HG02938 (cell line): ENCODE measurements around the gene MYD88.
A peak's percentile ranks its signal among the peaks of the same experiment; 100 is the strongest.
"Not testable (repeated sequence)": the region's sequence is repeated elsewhere in the genome, so short reads cannot be mapped to it uniquely, and the experiment has no call there.

ENCODE experiments used
- ATAC-seq: cut with Tn5 transposase; IDR thresholded peaks from one replicate; pipeline ENCODE4 v1.9.1; 2021; ENCODE audit warnings: mild to moderate bottlenecking, moderate library complexity; ENCODE audit not compliant: unreplicated experiment

MYD88 gene

GRCh38 chr3:38124324-38125122 lies 13.9 kb upstream of the MYD88 start:
- ATAC-seq: no peak

GRCh38 chr3:38125305-38126120 lies 12.9 kb upstream of the MYD88 start:
- no peak for ATAC-seq

- ATAC-seq: no peak
Measured at GRCh38 chr3:38126121-38126892, 12.2 kb upstream of the MYD88 start.

GRCh38 chr3:38127611-38128302 lies 10.7 kb upstream of the MYD88 start:
- no peak for ATAC-seq

GRCh38 chr3:38128303-38128655 lies 10.2 kb upstream of the MYD88 start:
- no peak for ATAC-seq

- ATAC-seq: no peak
Measured at GRCh38 chr3:38129058-38129457, 9.4 kb upstream of the MYD88 start.

GRCh38 chr3:38130631-38131065 lies 7.8 kb upstream of the MYD88 start:
- no peak for ATAC-seq

GRCh38 chr3:38131621-38132369 lies 6.7 kb upstream of the MYD88 start:
- ATAC-seq: no peak

- no peak for ATAC-seq
Measured at GRCh38 chr3:38133209-38133556, 5.3 kb upstream of the MYD88 start.

- ATAC-seq: no peak
Measured at GRCh38 chr3:38133557-38134405, 4.7 kb upstream of the MYD88 start.

GRCh38 chr3:38134517-38135143 lies 3.8 kb upstream of the MYD88 start:
- not testable (repeated sequence) for ATAC-seq

GRCh38 chr3:38135621-38136277 lies 2.7 kb upstream of the MYD88 start:
- ATAC-seq: not testable (repeated sequence)

GRCh38 chr3:38136393-38136776 lies 2.1 kb upstream of the MYD88 start:
- ATAC-seq: no peak

- ATAC-seq: peak; percentile 87
Measured at GRCh38 chr3:38136777-38137614, 1.5 kb upstream of the MYD88 start, which contains the start of gene ACAA1. TSS of gene ACAA1 (minus strand) at chr3:38137127. CDS start at chr3:38137035, 92 bp downstream.

- no peak for ATAC-seq
Measured at GRCh38 chr3:38137615-38138348, 679 bp upstream of the MYD88 start.

- ATAC-seq: no peak
Measured at GRCh38 chr3:38139191-38139590, 730 bp downstream of the MYD88 start.

- no peak for ATAC-seq
Measured at GRCh38 chr3:38139652-38140051, 1.2 kb downstream of the MYD88 start.
